SW480 (cell line): ENCODE measurements around the gene IMPG2.

Experiments
- DNase-seq: peaks from one replicate; pipeline ENCODE4 v3.0.0-alpha.2; 2016; ENCODE audit warnings: low spot score

IMPG2 gene

GRCh38 chr3:101183151-101183550 is 137.2 kb downstream of the IMPG2 start:
- DNase-seq, result no peak

- no peak for DNase-seq
These were observed 137.6 kb downstream of the IMPG2 start for GRCh38 chr3:101182734-101183133.

- DNase-seq, result no peak
These were observed 138.6 kb downstream of the IMPG2 start for GRCh38 chr3:101181801-101182200.

GRCh38 chr3:101179637-101180036 is 140.7 kb downstream of the IMPG2 start:
- no peak for DNase-seq

GRCh38 chr3:101177577-101177976 is 142.8 kb downstream of the IMPG2 start:
- DNase-seq, result no peak
